Mesothelial cell of epicardium (in vitro differentiated cells): ENCODE measurements around the gene SPINT4. TPM values are rescaled to one million over a fixed set of nuclear protein-coding genes. Genes with fewer than 3 reads are reported as not detected.

Experiments used
- DNase-seq, 2 experiments: peaks; one replicate each; pipeline ENCODE4 v3.0.0; 2021; ENCODE audit warnings: low spot score in 2 of 2; ENCODE audit not compliant: unreplicated experiment in 2 of 2
- H3K27ac Mint-ChIP-seq: 2 replicates; pipeline ENCODE4 v1.8.0; 2021; ENCODE audit warnings: mixed read lengths
- H3K27me3 Mint-ChIP-seq: 2 replicates; pipeline ENCODE4 v1.8.0; 2021; ENCODE audit warnings: low read depth, mixed read lengths
- H3K36me3 Mint-ChIP-seq: 2 replicates; pipeline ENCODE4 v1.8.0; 2021; ENCODE audit warnings: mixed read lengths
- H3K4me1 Mint-ChIP-seq: 2 replicates; pipeline ENCODE4 v1.8.0; 2021; ENCODE audit warnings: mixed read lengths
- H3K4me3 Mint-ChIP-seq: 2 replicates; pipeline ENCODE4 v1.8.0; 2021; ENCODE audit warnings: mild to moderate bottlenecking, moderate library complexity, mixed read lengths
- H3K9me3 Mint-ChIP-seq: 2 replicates; pipeline ENCODE4 v1.8.0; 2021; ENCODE audit warnings: mixed read lengths
- CTCF ChIP-seq: fragments of 200-600 bp; sonication (generic); IDR thresholded peaks from one replicate; pipeline ENCODE4 v1.5.0; 2021; ENCODE audit warnings: antibody characterized with exemption; ENCODE audit not compliant: unreplicated experiment
- microRNA-seq: library from miRNA; unstranded; fragments of <30 nt; microRNA quantifications from one replicate; pipeline ENCODE4 v1.2.0, GENCODE V29; 2021; ENCODE audit warnings: inconsistent platforms, mixed read lengths
- total RNA-seq: library from RNA; stranded (reverse); gene quantifications from 3 replicates; pipeline ENCODE4 v1.2.1, GENCODE V29; 2021

Gene SPINT4
- total RNA-seq, 1 donor from 2014 or later, result not detected

DNA sequence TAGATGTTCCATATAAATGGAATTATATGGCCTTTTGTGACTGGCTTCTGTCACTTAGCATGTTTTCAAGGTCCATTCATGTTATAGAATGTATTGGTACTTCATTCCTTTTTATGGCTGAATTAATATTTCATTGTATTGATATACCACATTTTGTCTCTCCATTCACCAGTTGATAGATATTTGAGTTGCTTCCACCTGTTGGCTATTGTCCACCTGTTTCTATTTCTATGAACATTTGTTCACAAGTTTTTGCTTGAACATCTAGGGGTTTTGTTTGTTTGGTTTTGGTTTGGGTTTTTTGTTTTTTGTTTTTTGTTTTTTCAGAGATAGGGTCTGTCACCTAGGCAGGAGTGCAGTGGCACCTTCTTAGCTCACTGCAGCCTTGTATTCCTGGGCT, 46.3 kb downstream of the SPINT4 start:
- Mint-ChIP-seq H3K27me3 (peaks cover 11% of the 10 kb centered on the region), H3K4me3 (no peak overlapping the region), H3K4me1 (peaks cover 7% of the 10 kb centered on the region), H3K36me3 (no peaks in the 10 kb centered on the region), H3K9me3 (no peaks in the 10 kb centered on the region), H3K27ac (no peak overlapping the region)
- no peak for TF ChIP-seq CTCF
- no peak for DNase-seq

GRCh38 chr20:45771182-45771759, 49.1 kb downstream of the SPINT4 start:
- Mint-ChIP-seq H3K36me3 (no peaks in the 10 kb centered on the region), H3K4me1 (peaks cover 7% of the 10 kb centered on the region), H3K4me3 (no peak overlapping the region), H3K27ac (peak overlapping the region; percentile 57), H3K9me3 (no peaks in the 10 kb centered on the region), H3K27me3 (peaks cover 2% of the 10 kb centered on the region)
- DNase-seq, result peak; percentile 43 to 80
- peak; percentile 95 for TF ChIP-seq CTCF

GRCh38 chr20:45772693-45773092, 50.5 kb downstream of the SPINT4 start:
- no peak for DNase-seq
- no peaks in the 10 kb centered on the region for H3K9me3 Mint-ChIP-seq
- H3K4me3 Mint-ChIP-seq, result no peak overlapping the region
- H3K36me3 Mint-ChIP-seq, result no peaks in the 10 kb centered on the region
- peaks cover 7% of the 10 kb centered on the region for H3K4me1 Mint-ChIP-seq
- H3K27ac Mint-ChIP-seq, result no peak overlapping the region
- H3K27me3 Mint-ChIP-seq, result no peaks in the 10 kb centered on the region
- TF ChIP-seq CTCF, result no peak

GRCh38 chr20:45774945-45775344, 52.8 kb downstream of the SPINT4 start:
- H3K27ac Mint-ChIP-seq, result no peak overlapping the region

GRCh38 chr20:45775411-45775810, 53.3 kb downstream of the SPINT4 start:
- Mint-ChIP-seq H3K27ac (no peak overlapping the region), H3K36me3 (no peaks in the 10 kb centered on the region), H3K9me3 (no peaks in the 10 kb centered on the region), H3K4me1 (peaks cover 14% of the 10 kb centered on the region), H3K4me3 (no peak overlapping the region), H3K27me3 (no peaks in the 10 kb centered on the region)
- no peak for DNase-seq
- no peak for TF ChIP-seq CTCF

More at GRCh38 chr20:45774945-45775344, 52.8 kb downstream of the SPINT4 start:
- Mint-ChIP-seq H3K4me3 (no peak overlapping the region), H3K36me3 (no peaks in the 10 kb centered on the region), H3K9me3 (no peaks in the 10 kb centered on the region), H3K4me1 (peaks cover 14% of the 10 kb centered on the region), H3K27me3 (no peaks in the 10 kb centered on the region)
- no peak for DNase-seq
- TF ChIP-seq CTCF, result no peak

Small RNAs within 50 kb of the gene (microRNA-seq; reads per million reads assigned to microRNA genes)
- 1.5 reads per million for gene MIR3617

Other genes with a start within 250 kb of the SPINT4 start
- not detected in 3 replicates for gene SPINT3, start 206.7 kb upstream of the SPINT4 start, total RNA-seq
- gene WFDC6, start 182.9 kb upstream of the SPINT4 start, total RNA-seq, result not detected in 3 replicates
- not detected in 3 replicates for gene EPPIN, start 174.9 kb upstream of the SPINT4 start, total RNA-seq
- not detected in 3 replicates for gene WFDC8, start 143.1 kb upstream of the SPINT4 start, total RNA-seq
- not detected in 3 replicates for gene WFDC10A, start 92.6 kb upstream of the SPINT4 start, total RNA-seq
- not detected in 3 replicates for gene WFDC9, start 91.1 kb upstream of the SPINT4 start, total RNA-seq
- not detected in 3 replicates for gene WFDC11, start 52.1 kb upstream of the SPINT4 start, total RNA-seq
- not detected in 3 replicates for gene WFDC13, start 20.3 kb upstream of the SPINT4 start, total RNA-seq
- gene WFDC10B, start 17.3 kb upstream of the SPINT4 start, total RNA-seq, result not detected in 3 replicates
- 0.45 TPM in 1 of 3 replicates, not detected in the others for gene WFDC3, start 69.5 kb downstream of the SPINT4 start, total RNA-seq
- gene DNTTIP1, start 69.6 kb downstream of the SPINT4 start, total RNA-seq, result 25.9 to 28.9 TPM (median 26.5 TPM) in 3 replicates
- gene UBE2C, start 90.3 kb downstream of the SPINT4 start, total RNA-seq, result 48.1 to 50.2 TPM (median 48.3 TPM) in 3 replicates
- gene TNNC2, start 105.0 kb downstream of the SPINT4 start, total RNA-seq, result 0.54 to 0.79 TPM in 2 of 3 replicates, not detected in the other
- 15.8 to 21.0 TPM (median 17.3 TPM) in 3 replicates for gene SNX21, start 111.5 kb downstream of the SPINT4 start, total RNA-seq
- 19.8 to 20.9 TPM (median 20.6 TPM) in 3 replicates for gene ACOT8, start 135.0 kb downstream of the SPINT4 start, total RNA-seq
- gene ZSWIM3, start 135.3 kb downstream of the SPINT4 start, total RNA-seq, result 3.7 to 4.6 TPM (median 4.4 TPM) in 3 replicates
- gene ZSWIM1, start 158.9 kb downstream of the SPINT4 start, total RNA-seq, result 12.0 to 12.8 TPM (median 12.6 TPM) in 3 replicates
- gene SPATA25, start 165.3 kb downstream of the SPINT4 start, total RNA-seq, result 3.2 to 4.0 TPM (median 3.4 TPM) in 3 replicates
- gene NEURL2, start 168.9 kb downstream of the SPINT4 start, total RNA-seq, result 7.2 to 8.3 TPM (median 8.1 TPM) in 3 replicates
- gene CTSA, start 169.0 kb downstream of the SPINT4 start, total RNA-seq, result 74.4 to 86.7 TPM (median 78.8 TPM) in 3 replicates
- 54.6 to 58.1 TPM (median 55.5 TPM) in 3 replicates for gene PLTP, start 189.8 kb downstream of the SPINT4 start, total RNA-seq
- 43.7 to 45.2 TPM (median 44.4 TPM) in 3 replicates for gene PCIF1, start 212.3 kb downstream of the SPINT4 start, total RNA-seq
- 31.1 to 33.5 TPM (median 31.6 TPM) in 3 replicates for gene ZNF335, start 249.9 kb downstream of the SPINT4 start, total RNA-seq